A549 (cell line): Measurements from ENCODE around the gene ANKRD11. TPM values are rescaled to one million over a fixed set of nuclear protein-coding genes. Genes with fewer than 3 reads are reported as not detected.

Experiments
- ATAC-seq, 2 experiments: fragments of 200-7000 bp in 1 of 2; fragments of >200 bp in 1 of 2; cut with Nextera tagmentation in 1 of 2; cut with Tn5 transposase in 1 of 2; 3 replicates each; pipeline versions ENCODE4 v1.8.0 to v1.9.1; 2018 to 2020; ENCODE audit warnings: mild to moderate bottlenecking in 1 of 2, moderate library complexity in 1 of 2
- CTCF ChIA-PET: fragments of 300-600 bp; sonication (Branson Sonifier 250); formaldehyde crosslinking; extraction: SDS; loops from one replicate; lab custom pipeline; 2021; ENCODE audit warnings: antibody characterized with exemption, inconsistent platforms; lab: Yijun Ruan, JAX
- POLR2A ChIA-PET: fragments of 350-600 bp; formaldehyde crosslinking; extraction: SDS; loops from one replicate; lab custom pipeline; 2021; ENCODE audit warnings: antibody characterized with exemption, inconsistent platforms; lab: Yijun Ruan, JAX
- DNase-seq, 2 experiments: peaks; one replicate each; pipeline versions ENCODE4 v3.0.0 to v3.0.0-alpha.2; 2011 to 2016; ENCODE audit warnings: low read depth in 1 of 2, low spot score in 1 of 2
- FAIRE-seq: peaks from 2 replicates; lab custom pipeline; 2011; peaks lifted over from hg19 to GRCh38; lab: Jason Lieb, UNC
- H3K27ac ChIP-seq, 2 experiments: fragments of >200 bp; sonication (Bioruptor Twin); formaldehyde crosslinking; 3 replicates each; pipeline ENCODE4 v1.5.1; 2016 to 2017
- H3K4me1 ChIP-seq: fragments of >200 bp; sonication (Bioruptor Twin); formaldehyde crosslinking; 3 replicates; pipeline ENCODE4 v1.6.1; 2016
- H3K4me2 ChIP-seq: fragments of >200 bp; sonication (Bioruptor Twin); formaldehyde crosslinking; 3 replicates; pipeline ENCODE4 v1.6.1; 2016
- H3K4me3 ChIP-seq: fragments of >200 bp; sonication (Bioruptor Twin); formaldehyde crosslinking; 3 replicates; pipeline ENCODE4 v1.5.1; 2016
- H3K9me3 ChIP-seq: fragments of >200 bp; sonication (Bioruptor Twin); formaldehyde crosslinking; 3 replicates; pipeline ENCODE4 v1.6.1; 2016
- CEBPB ChIP-seq, 2 experiments: fragments of >200 bp in 1 of 2; sonication (Bioruptor Twin) in 1 of 2; formaldehyde crosslinking in 1 of 2; IDR thresholded peaks; 2 replicates each; pipeline ENCODE4 v1.6.1; 2012 to 2016
- CHD2 ChIP-seq: fragments of 150-350 bp; IDR thresholded peaks from 2 replicates; pipeline ENCODE4 v1.6.1; 2014; ENCODE audit warnings: low read length; ENCODE audit not compliant: partially characterized antibody
- CHD4 ChIP-seq: fragments of 200-600 bp; sonication (generic); IDR thresholded peaks from 2 replicates; pipeline ENCODE4 v1.6.1; 2016; ENCODE audit warnings: antibody characterized with exemption, mild to moderate bottlenecking, borderline replicate concordance
- ELK1 ChIP-seq: fragments of 150-350 bp; IDR thresholded peaks from 2 replicates; pipeline ENCODE4 v1.6.1; 2014; ENCODE audit warnings: low read depth, mild to moderate bottlenecking, low read length
- EP300 ChIP-seq, 2 experiments: fragments of >200 bp; sonication (Bioruptor Twin); formaldehyde crosslinking; IDR thresholded peaks; 2 replicates in 1 of 2; 3 replicates in 1 of 2; pipeline ENCODE4 v1.6.1; 2016 to 2017
- ESRRA ChIP-seq: fragments of 150-350 bp; IDR thresholded peaks from 2 replicates; pipeline ENCODE4 v1.6.1; 2014; ENCODE audit warnings: mild to moderate bottlenecking, low read length, borderline replicate concordance
- HDAC2 ChIP-seq: fragments of 200-600 bp; sonication (generic); IDR thresholded peaks from 2 replicates; pipeline ENCODE4 v1.6.1; 2016
- HMGXB4 ChIP-seq: fragments of 250-450 bp; sonication (Bioruptor Pico); IDR thresholded peaks from 2 replicates; pipeline ENCODE4 v1.5.0; 2021; ENCODE audit warnings: mild to moderate bottlenecking, moderate library complexity, borderline replicate concordance
- JUN ChIP-seq, 2 experiments: fragments of >200 bp; sonication (Bioruptor Twin); formaldehyde crosslinking; IDR thresholded peaks; 2 replicates in 1 of 2; 3 replicates in 1 of 2; pipeline ENCODE4 v1.6.1; 2016 to 2017
- NFE2L2 ChIP-seq: fragments of 150-350 bp; conservative IDR thresholded peaks from 2 replicates; pipeline ENCODE4 v1.6.1; 2014; ENCODE audit warnings: low read length
- PBX3 ChIP-seq: IDR thresholded peaks from 2 replicates; pipeline ENCODE4 v1.6.1; 2012
- PHF8 ChIP-seq: fragments of 200-600 bp; sonication (generic); IDR thresholded peaks from 2 replicates; pipeline ENCODE4 v1.6.1; 2016; ENCODE audit warnings: low read depth, mild to moderate bottlenecking, antibody characterized with exemption, moderate library complexity, borderline replicate concordance
- POLR2AphosphoS2 ChIP-seq: conservative IDR thresholded peaks from 2 replicates; pipeline ENCODE4 v1.6.1; 2012; ENCODE audit warnings: low read length, improper control_type of control experiment, inconsistent platforms
- RARB ChIP-seq: fragments of 250-450 bp; sonication (Bioruptor Pico); IDR thresholded peaks from 2 replicates; pipeline ENCODE4 v1.8.0; 2021; ENCODE audit warnings: mild to moderate bottlenecking, moderate library complexity
- REST ChIP-seq: fragments of 200-600 bp; sonication (generic); IDR thresholded peaks from 2 replicates; pipeline ENCODE4 v1.6.1; 2016; ENCODE audit warnings: antibody characterized with exemption, mild to moderate bottlenecking, moderate library complexity
- SMC3 ChIP-seq: fragments of >200 bp; sonication (Bioruptor Twin); formaldehyde crosslinking; IDR thresholded peaks from 3 replicates; pipeline ENCODE4 v1.6.1; 2018; ENCODE audit warnings: inconsistent platforms
- WGBS: methylation state at CpG from one replicate; pipeline ENCODE4 v1.1.6; 2017; ENCODE audit errors: missing lambda C conversion rate; 5-methylcytosine and 5-hydroxymethylcytosine counted together
- polyA plus RNA-seq, 4 experiments: library from polyadenylated mRNA; depleted of rRNA in 3 of 4; stranded (reverse); fragments of >200 nt; fragmentation: RNase III in 1 of 4; extraction: RNeasy Plus Mini Kit Qiagen cat#74134 plus additional on column Dnase treatment in 1 of 4; gene quantifications; 2 replicates in 3 of 4; 3 replicates in 1 of 4; pipeline ENCODE4 v1.2.3, GENCODE V29; 2011 to 2017
- TF ChIP-seq, protein P1 (sequence below): fragments of 450-650 bp; IDR thresholded peaks from 2 replicates; pipeline ENCODE4 v1.6.1; 2014; ENCODE audit warnings: antibody characterized with exemption
- TF ChIP-seq, protein P2 (sequence below): fragments of 250-450 bp; sonication (Bioruptor Pico); IDR thresholded peaks from 2 replicates; pipeline ENCODE4 v1.5.0; 2020; ENCODE audit warnings: low read depth, mild to moderate bottlenecking, moderate library complexity

ANKRD11 gene
- polyA plus RNA-seq, 2 of the 4 experiments (the other 2 are of a cell fraction): 53.6 to 54.9 TPM

GRCh38 chr16:89450537-89450936, 39.8 kb downstream of the ANKRD11 start (continued):
- no peak for TF ChIP-seq CEBPB (IDR thresholded peaks at IDR 0.05)

DNA sequence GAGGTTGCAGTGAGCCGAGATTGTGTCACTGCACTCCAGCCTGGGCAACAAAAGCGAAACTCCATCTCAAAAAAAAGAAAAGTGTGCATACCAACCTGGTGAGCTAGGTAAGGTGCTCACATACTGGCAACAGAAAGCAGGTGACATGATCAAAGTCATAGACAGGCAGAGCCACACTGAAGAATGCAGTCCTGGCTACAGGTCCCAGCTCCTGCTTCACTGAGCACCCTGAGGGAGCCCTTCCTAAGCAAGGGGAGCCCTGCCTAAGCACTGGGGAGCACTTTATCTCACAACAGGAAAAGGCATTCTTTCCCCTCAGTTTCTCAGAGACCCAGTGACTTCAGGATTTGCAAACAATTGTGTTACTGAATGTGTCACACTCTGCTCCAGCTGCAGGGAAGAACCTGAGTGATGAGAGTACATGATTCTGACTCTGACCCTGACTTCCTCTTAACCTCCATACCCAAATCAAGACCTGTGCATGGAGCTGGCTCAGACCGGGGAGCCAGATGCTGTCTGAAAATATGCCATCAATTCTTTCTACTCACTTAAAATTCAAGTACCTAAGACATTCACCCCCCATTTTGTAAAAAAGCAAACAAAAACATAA, 40.5 kb downstream of the ANKRD11 start:
- ChIA-PET CTCF (interaction anchor here (0.7 to 1.5 kb wide), 2 partner anchors 16 to 147 kb away, joined by 3 read pairs; no protein-coding TSS in a partner anchor), POLR2A (no interaction called here)
- 86% methylated on average over 3 of the region's 3 CpGs for WGBS
- peak in 1 of 2 experiments; percentile 23; a peak in 1 of 6 replicates for ATAC-seq
- Histone ChIP-seq H3K4me1 (peaks cover 69% of the 10 kb centered on the region), H3K9me3 (no peaks in the 10 kb centered on the region), H3K4me2 (0 out of 3 replicates have a peak overlapping the region, but pooled peaks have one; percentile 2), H3K4me3 (no peak overlapping the region), H3K27ac (no peak overlapping the region)
- DNase-seq: no peak
- TF ChIP-seq CHD2: no peak
- TF ChIP-seq NFE2L2: no peak
- no peak for FAIRE-seq

GRCh38 chr16:89448656-89449055, 41.7 kb downstream of the ANKRD11 start:
- Histone ChIP-seq H3K27ac (no peak overlapping the region), H3K4me3 (no peak overlapping the region), H3K4me2 (no peak overlapping the region), H3K4me1 (peaks cover 73% of the 10 kb centered on the region), H3K9me3 (no peaks in the 10 kb centered on the region)
- FAIRE-seq: no peak
- no peak for DNase-seq
- ATAC-seq: no peak
- CTCF ChIA-PET: no interaction called here
- WGBS: 89% methylated on average over 10 of the region's 10 CpGs
- POLR2A ChIA-PET: no interaction called here
- TF ChIP-seq JUN (IDR thresholded peaks at IDR 0.05) (no peak), REST (no peak), NFE2L2 (no peak), SMC3 (no peak), RARB (CRISPR knock-in tag) (no peak), PHF8 (no peak), EP300 (IDR thresholded peaks at IDR 0.05) (no peak), HMGXB4 (CRISPR knock-in tag) (no peak), POLR2AphosphoS2 (no peak), PBX3 (no peak), ELK1 (no peak), ESRRA (no peak), CHD4 (no peak), HDAC2 (no peak)
- TF ChIP-seq, protein P1, sequence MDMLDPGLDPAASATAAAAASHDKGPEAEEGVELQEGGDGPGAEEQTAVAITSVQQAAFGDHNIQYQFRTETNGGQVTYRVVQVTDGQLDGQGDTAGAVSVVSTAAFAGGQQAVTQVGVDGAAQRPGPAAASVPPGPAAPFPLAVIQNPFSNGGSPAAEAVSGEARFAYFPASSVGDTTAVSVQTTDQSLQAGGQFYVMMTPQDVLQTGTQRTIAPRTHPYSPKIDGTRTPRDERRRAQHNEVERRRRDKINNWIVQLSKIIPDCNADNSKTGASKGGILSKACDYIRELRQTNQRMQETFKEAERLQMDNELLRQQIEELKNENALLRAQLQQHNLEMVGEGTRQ: no peak
- TF ChIP-seq, protein P2, sequence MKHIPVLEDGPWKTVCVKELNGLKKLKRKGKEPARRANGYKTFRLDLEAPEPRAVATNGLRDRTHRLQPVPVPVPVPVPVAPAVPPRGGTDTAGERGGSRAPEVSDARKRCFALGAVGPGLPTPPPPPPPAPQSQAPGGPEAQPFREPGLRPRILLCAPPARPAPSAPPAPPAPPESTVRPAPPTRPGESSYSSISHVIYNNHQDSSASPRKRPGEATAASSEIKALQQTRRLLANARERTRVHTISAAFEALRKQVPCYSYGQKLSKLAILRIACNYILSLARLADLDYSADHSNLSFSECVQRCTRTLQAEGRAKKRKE: no peak
